H1 (cell line): Measurements from ENCODE around the gene ZNF24. TPM values are rescaled to one million over a fixed set of nuclear protein-coding genes. Genes with fewer than 3 reads are reported as not detected.
A peak's percentile ranks its signal among the peaks of the same experiment; 100 is the strongest.

Experiments used
- CHD1 ChIP-seq: IDR thresholded peaks from 2 replicates; pipeline ENCODE4 v1.6.1; 2012; ENCODE audit warnings: low read depth, low read length, improper control_type of control experiment
- CTBP2 ChIP-seq: IDR thresholded peaks from 2 replicates; pipeline ENCODE4 v1.7.0; 2011; ENCODE audit warnings: borderline replicate concordance, mild to moderate bottlenecking, moderate library complexity, mixed read lengths, low read length; ENCODE audit not compliant: insufficient read depth, insufficient read length
- EGR1 ChIP-seq: IDR thresholded peaks from 2 replicates; pipeline ENCODE4 v1.6.1; 2011; ENCODE audit warnings: low read depth, low read length, borderline replicate concordance
- EP300 ChIP-seq, 2 experiments: IDR thresholded peaks; 1 replicate in 1 of 2; 2 replicates in 1 of 2; pipeline ENCODE4 v1.6.1; 2011 to 2012; ENCODE audit warnings: low read depth in 2 of 2, low read length in 2 of 2, mild to moderate bottlenecking in 2 of 2, borderline replicate concordance in 1 of 2, inconsistent platforms in 1 of 2, moderate library complexity in 1 of 2
- EZH2 ChIP-seq: fragments of 200-600 bp; sonication (generic); IDR thresholded peaks from 2 replicates; pipeline ENCODE4 v1.7.1; 2012; ENCODE audit warnings: low read depth, mild to moderate bottlenecking, moderate library complexity, low read length, inconsistent platforms; ENCODE audit not compliant: severe bottlenecking
- FOSL1 ChIP-seq: IDR thresholded peaks from 2 replicates; pipeline ENCODE4 v1.6.1; 2011; ENCODE audit warnings: mild to moderate bottlenecking, low read depth, low read length, moderate library complexity; ENCODE audit not compliant: insufficient read depth
- GABPA ChIP-seq: IDR thresholded peaks from 2 replicates; pipeline ENCODE4 v1.6.1; 2011; ENCODE audit warnings: mild to moderate bottlenecking, low read length, moderate library complexity, borderline replicate concordance; ENCODE audit not compliant: insufficient read depth
- GTF2F1 ChIP-seq: IDR thresholded peaks from 2 replicates; pipeline ENCODE4 v1.6.1; 2012; ENCODE audit warnings: low read depth, low read length, improper control_type of control experiment, borderline replicate concordance
- HDAC2 ChIP-seq, 2 experiments: fragments of 300-600 bp in 1 of 2; sonication (generic) in 1 of 2; IDR thresholded peaks; 2 replicates each; pipeline ENCODE4 v1.6.1; 2011 to 2012; ENCODE audit warnings: low read depth in 2 of 2, low read length in 2 of 2, mild to moderate bottlenecking in 2 of 2, moderate library complexity in 2 of 2, borderline replicate concordance in 1 of 2, inconsistent platforms in 1 of 2
- HDAC6 ChIP-seq: IDR thresholded peaks from one replicate; pipeline ENCODE4 v1.7.1; 2012; ENCODE audit warnings: low read depth, mild to moderate bottlenecking, inconsistent platforms, low read length, moderate library complexity
- KDM4A ChIP-seq: IDR thresholded peaks from one replicate; pipeline ENCODE4 v1.7.1; 2012; ENCODE audit warnings: low read depth, mild to moderate bottlenecking, moderate library complexity, low read length, inconsistent platforms; ENCODE audit not compliant: severe bottlenecking
- MAFK ChIP-seq: IDR thresholded peaks from 2 replicates; pipeline ENCODE4 v1.6.1; 2012; ENCODE audit warnings: low read depth, mild to moderate bottlenecking, improper control_type of control experiment, low read length
- NRF1 ChIP-seq: IDR thresholded peaks from 2 replicates; pipeline ENCODE4 v1.6.1; 2011; ENCODE audit warnings: mild to moderate bottlenecking, low read depth, low read length, improper control_type of control experiment
- PHF8 ChIP-seq: fragments of 200-600 bp; sonication (generic); conservative IDR thresholded peaks from 2 replicates; pipeline ENCODE4 v1.7.1; 2012; ENCODE audit warnings: low read depth, mild to moderate bottlenecking, inconsistent platforms, low read length, moderate library complexity
- POU5F1 ChIP-seq: IDR thresholded peaks from 2 replicates; pipeline ENCODE4 v1.6.1; 2011; ENCODE audit warnings: low read depth, mild to moderate bottlenecking, low read length, moderate library complexity
- RFX5 ChIP-seq: IDR thresholded peaks from 2 replicates; pipeline ENCODE4 v1.6.1; 2011; ENCODE audit warnings: low read depth, low read length, improper control_type of control experiment, borderline replicate concordance
- SIN3A ChIP-seq, 2 experiments: IDR thresholded peaks in 1 of 2; conservative IDR thresholded peaks in 1 of 2; 2 replicates each; pipeline ENCODE4 v1.6.1; 2011 to 2012; ENCODE audit warnings: low read length in 2 of 2, improper control_type of control experiment in 1 of 2, low read depth in 1 of 2, mild to moderate bottlenecking in 1 of 2
- SIRT6 ChIP-seq: IDR thresholded peaks from one replicate; pipeline ENCODE4 v1.7.1; 2012; ENCODE audit warnings: low read length, inconsistent platforms
- SP1 ChIP-seq: IDR thresholded peaks from 2 replicates; pipeline ENCODE4 v1.6.1; 2011; ENCODE audit warnings: low read depth, low read length
- SP4 ChIP-seq: IDR thresholded peaks from 2 replicates; pipeline ENCODE4 v1.6.1; 2012; ENCODE audit warnings: low read length, inconsistent platforms
- SRF ChIP-seq: IDR thresholded peaks from 2 replicates; pipeline ENCODE4 v1.6.1; 2011; ENCODE audit warnings: mild to moderate bottlenecking, low read depth, low read length, moderate library complexity
- YY1 ChIP-seq: IDR thresholded peaks from 2 replicates; pipeline ENCODE4 v1.6.1; 2011; ENCODE audit warnings: low read depth, mild to moderate bottlenecking, low read length
- ZNF274 ChIP-seq: IDR thresholded peaks from 2 replicates; pipeline ENCODE4 v1.7.0; 2012; ENCODE audit warnings: low read length, borderline replicate concordance; ENCODE audit errors: extremely low read depth
- polyA plus RNA-seq, 7 experiments: library from polyadenylated mRNA; depleted of rRNA in 3 of 7; stranded (reverse) in 5 of 7; unstranded in 2 of 7; fragments of >200 nt in 5 of 7; fragments of 200-250 nt in 2 of 7; gene quantifications; 1 replicate in 5 of 7; 2 replicates in 1 of 7; 4 replicates in 1 of 7; pipeline versions ENCODE4 v1.2.1 to v1.2.3, GENCODE V29; 2011 to 2013; ENCODE audit warnings: missing spikeins in 2 of 7, mixed read lengths in 2 of 7
- total RNA-seq: library from RNA; stranded (reverse); fragmentation: NEBNext Ultra II Directional; extraction: Animal tissue kit (Norgen Biotek cat#: 25700); gene quantifications from 2 replicates; pipeline ENCODE4 v1.2.1, GENCODE V29; 2021
- TF ChIP-seq, protein P1 (sequence below): IDR thresholded peaks from 2 replicates; pipeline ENCODE4 v1.6.1; 2012; ENCODE audit warnings: inconsistent platforms

Gene ZNF24
- total and polyA plus RNA-seq, 2 of the 8 experiments (the other 6 are each of a cell fraction or from before 2014, with no cell fraction given): 12.5 to 56.9 TPM

DNA sequence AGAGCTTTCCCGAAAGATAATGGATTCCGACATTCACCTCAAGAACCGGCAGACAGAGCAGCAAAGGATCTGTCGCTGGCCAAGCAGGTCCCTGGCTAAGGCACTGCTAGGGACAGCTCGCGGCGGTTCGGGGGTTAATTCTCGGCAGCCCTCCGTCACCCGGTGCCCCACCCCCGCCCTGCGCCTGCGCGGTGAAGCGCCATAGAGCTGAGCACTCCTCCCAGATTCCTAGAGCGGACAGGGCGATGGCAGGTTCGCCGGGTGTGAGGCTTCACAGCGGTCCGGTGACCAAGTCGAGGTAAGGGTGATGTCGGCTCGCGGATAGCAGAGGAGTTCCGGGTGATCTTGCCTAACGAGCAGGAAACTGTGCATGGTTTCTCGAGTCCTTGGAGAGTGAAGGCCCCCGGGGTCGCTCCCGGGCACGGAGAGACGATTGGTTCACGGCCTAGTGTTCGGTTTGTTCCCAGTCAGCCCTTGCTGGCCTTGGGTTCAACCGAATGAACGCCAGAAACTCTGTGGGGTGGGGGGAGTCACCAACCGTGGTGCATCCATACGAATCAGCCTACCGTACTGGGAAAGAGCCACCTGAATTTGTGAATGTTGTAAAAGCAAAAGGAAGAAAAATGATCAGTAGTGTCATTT lies 54.0 kb downstream of the ZNF24 start, which contains the start of gene ZSCAN30 (continued):
- TF ChIP-seq EZH2 (no peak), EGR1 (peak; percentile 82), POU5F1 (no peak), CHD1 (no peak), KDM4A (peak; percentile 36), MAFK (no peak), PHF8 (peak; percentile 96), EP300 (IDR thresholded peaks at IDR 0.05; ENCODE audit: borderline replicate concordance in 1 of 2, low read depth in 2 of 2, low read length in 2 of 2) (peak; percentile 46 to 56; a peak in 2 of 3 replicates), SIN3A (conservative IDR thresholded peaks at IDR 0.05 in 1 of 2, IDR thresholded peaks at IDR 0.05 in 1 of 2; ENCODE audit: low read depth in 1 of 2, low read length in 2 of 2) (peak; percentile 62 to 89; a peak in 2 of 4 replicates), FOSL1 (no peak), GTF2F1 (peak; percentile 63; the same call in 1 of the 2 replicates), HDAC2 (IDR thresholded peaks at IDR 0.05; ENCODE audit: borderline replicate concordance in 1 of 2, low read depth in 2 of 2, low read length in 2 of 2) (no peak), SRF (no peak), YY1 (peak; percentile 67; the same call in 1 of the 2 replicates), SP4 (peak; percentile 70; the same call in 1 of the 2 replicates), ZNF274 (no peak), GABPA (no peak), CTBP2 (no peak), HDAC6 (no peak), SIRT6 (no peak), SP1 (no peak), RFX5 (no peak), NRF1 (peak; percentile 92)
- TF ChIP-seq, protein P1, sequence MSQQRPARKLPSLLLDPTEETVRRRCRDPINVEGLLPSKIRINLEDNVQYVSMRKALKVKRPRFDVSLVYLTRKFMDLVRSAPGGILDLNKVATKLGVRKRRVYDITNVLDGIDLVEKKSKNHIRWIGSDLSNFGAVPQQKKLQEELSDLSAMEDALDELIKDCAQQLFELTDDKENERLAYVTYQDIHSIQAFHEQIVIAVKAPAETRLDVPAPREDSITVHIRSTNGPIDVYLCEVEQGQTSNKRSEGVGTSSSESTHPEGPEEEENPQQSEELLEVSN: no peak
